CD4-positive, alpha-beta T cell (primary cell): ENCODE data around the gene NTRK1. TPM values are rescaled to one million over a fixed set of nuclear protein-coding genes. Genes with fewer than 3 reads are reported as not detected.

ENCODE experiments used
- ATAC-seq: fragments of 200-7000 bp; cut with Tn5 transposase; one replicate; pipeline ENCODE4 v1.10.0; 2022; ENCODE audit warnings: mild to moderate bottlenecking; ENCODE audit not compliant: poor library complexity
- CTCF ChIA-PET: fragments of 350-600 bp; sonication (Branson Sonifier 250); formaldehyde crosslinking; loops from one replicate; lab custom pipeline; 2021; ENCODE audit warnings: antibody characterized with exemption, inconsistent platforms; lab: Charles Lee
- POLR2A ChIA-PET: fragments of 350-600 bp; sonication (Branson Sonifier 250); formaldehyde crosslinking; loops from one replicate; lab custom pipeline; 2021; ENCODE audit warnings: antibody characterized with exemption, inconsistent platforms; lab: Charles Lee
- DNase-seq, 14 experiments: peaks; one replicate each; pipeline ENCODE4 v3.0.0-alpha.2; 2013 to 2020; ENCODE audit warnings: mixed read lengths in 2 of 14
- H3K27ac ChIP-seq, 2 donors: one replicate each; pipeline versions ENCODE4 v1.5.1 to v1.7.0; 2013; ENCODE audit warnings: low read length in 2 of 2, low read depth in 1 of 2, mild to moderate bottlenecking in 1 of 2
- H3K27me3 ChIP-seq, 2 experiments: 1 replicate in 1 of 2; 2 replicates in 1 of 2; pipeline versions ENCODE4 v1.6.1 to v1.7.0; 2013; ENCODE audit warnings: low read length in 2 of 2, control low read depth in 1 of 2, mild to moderate bottlenecking in 1 of 2, moderate library complexity in 1 of 2; ENCODE audit not compliant: insufficient read depth in 2 of 2, control insufficient read depth in 1 of 2
- H3K36me3 ChIP-seq: one replicate; pipeline ENCODE4 v1.6.1; 2013; ENCODE audit warnings: low read length, control low read depth; ENCODE audit not compliant: insufficient read depth
- H3K4me1 ChIP-seq: one replicate; pipeline ENCODE4 v1.6.1; 2013; ENCODE audit warnings: low read length, control low read depth; ENCODE audit not compliant: insufficient read depth
- H3K4me3 ChIP-seq: one replicate; pipeline ENCODE4 v1.5.1; 2013; ENCODE audit warnings: mild to moderate bottlenecking, low read length, moderate library complexity
- H3K9me3 ChIP-seq, 2 experiments: 1 replicate in 1 of 2; 2 replicates in 1 of 2; pipeline versions ENCODE4 v1.6.1 to v1.7.0; 2013; ENCODE audit warnings: low read length in 2 of 2, mild to moderate bottlenecking in 2 of 2, control low read depth in 1 of 2, moderate library complexity in 1 of 2; ENCODE audit not compliant: control insufficient read depth in 1 of 2, insufficient read depth in 1 of 2
- H3K27ac Mint-ChIP-seq: one replicate; pipeline ENCODE4 v1.8.0; 2020; ENCODE audit warnings: mixed read lengths
- H3K27me3 Mint-ChIP-seq: one replicate; pipeline ENCODE4 v1.8.0; 2021; ENCODE audit warnings: mixed read lengths
- H3K36me3 Mint-ChIP-seq: one replicate; pipeline ENCODE4 v1.8.0; 2021; ENCODE audit warnings: low read depth, mixed read lengths
- H3K4me1 Mint-ChIP-seq: one replicate; pipeline ENCODE4 v1.8.0; 2021; ENCODE audit warnings: low read depth, mixed read lengths
- H3K4me3 Mint-ChIP-seq: one replicate; pipeline ENCODE4 v1.8.0; 2020; ENCODE audit warnings: mild to moderate bottlenecking, mixed read lengths
- H3K9me3 Mint-ChIP-seq: one replicate; pipeline ENCODE4 v1.8.0; 2020; ENCODE audit warnings: mixed read lengths
- CTCF ChIP-seq: fragments of 200-600 bp; IDR thresholded peaks from one replicate; pipeline ENCODE4 v1.8.0; 2022; ENCODE audit warnings: antibody characterized with exemption, mild to moderate bottlenecking
- intact Hi-C, 2 experiments: fragments of 100-400 bp; cut with DNase I in 1 of 2; cut with micrococcal nuclease in 1 of 2; formaldehyde crosslinking; loops; one replicate each; pipeline versions ENCODE4 v1.15.1 to v1.9.0; 2023 to 2025; cut with DNase I, micrococcal nuclease
- total RNA-seq, 174 experiments: library from RNA in 2 of 174; stranded (reverse) in 2 of 174; gene quantifications; one replicate each; pipeline ENCODE4 v1.2.3 and lab custom pipeline; 2021 to 2026

The NTRK1 gene
- total RNA-seq, 2 experiments from 2014 or later, result 0.42 to 0.52 TPM

DNA sequence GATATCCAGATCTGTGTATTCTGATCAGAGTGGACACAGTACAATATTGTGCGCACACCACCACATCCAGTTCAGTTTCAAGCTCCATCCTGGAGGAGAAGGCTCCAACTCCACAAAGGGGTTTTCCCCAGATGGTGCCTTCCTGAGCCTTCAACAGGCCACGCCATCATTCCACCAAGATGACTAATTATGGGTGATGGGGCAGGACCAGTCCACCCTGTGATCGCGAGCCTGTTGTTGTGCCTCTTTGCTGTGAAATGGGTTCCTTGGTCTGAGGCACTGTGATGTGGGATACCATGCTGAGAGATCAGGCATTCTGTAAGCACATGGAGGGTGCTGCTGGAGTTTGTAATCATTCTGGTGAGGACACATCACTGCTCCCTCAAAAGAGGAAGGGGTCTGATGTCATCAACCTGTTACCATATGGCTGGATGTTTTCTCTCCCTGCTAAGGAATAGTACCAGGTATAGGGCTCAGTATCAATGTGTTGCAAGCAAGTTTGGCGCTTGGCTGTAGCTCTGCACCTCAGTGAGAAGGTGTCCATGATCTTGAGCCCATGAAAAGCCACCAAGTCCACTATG is 37.4 kb upstream of the NTRK1 start:
- H3K4me3 ChIP-seq, result no peak overlapping the region
- H3K9me3 Mint-ChIP-seq, result no peaks in the 10 kb centered on the region
- no peaks in the 10 kb centered on the region for H3K4me1 Mint-ChIP-seq
- no peak overlapping the region for H3K4me3 Mint-ChIP-seq
- ChIA-PET CTCF (interaction anchor here (3.0 kb wide), 1 partner anchor 15 kb away, joined by 7 read pairs; no protein-coding TSS in a partner anchor), POLR2A (no interaction called here)
- no peak for TF ChIP-seq CTCF
- no peaks in the 10 kb centered on the region for H3K27me3 Mint-ChIP-seq
- intact Hi-C loops, result no loop called here
- no peaks in the 10 kb centered on the region for H3K36me3 Mint-ChIP-seq
- no peak overlapping the region for H3K27ac ChIP-seq
- no peaks in the 10 kb centered on the region for H3K4me1 ChIP-seq
- H3K27ac Mint-ChIP-seq, result no peak overlapping the region
- no peaks in the 10 kb centered on the region for H3K36me3 ChIP-seq
- DNase-seq (no peak), ATAC-seq (no peak)
- no peaks in the 10 kb centered on the region for H3K27me3 ChIP-seq
- H3K9me3 ChIP-seq, result no peaks in the 10 kb centered on the region

- DNase-seq, result no peak
- Histone ChIP-seq H3K36me3 (no peaks in the 10 kb centered on the region), H3K4me3 (no peak overlapping the region), H3K27me3 (no peaks in the 10 kb centered on the region), H3K4me1 (no peaks in the 10 kb centered on the region), H3K27ac (no peak overlapping the region), H3K9me3 (no peaks in the 10 kb centered on the region)
- H3K27ac Mint-ChIP-seq, result no peak overlapping the region
- H3K4me3 Mint-ChIP-seq, result no peak overlapping the region
- no peaks in the 10 kb centered on the region for H3K9me3 Mint-ChIP-seq
- no peak for ATAC-seq
- ChIA-PET POLR2A (no interaction called here), CTCF (interaction anchor here (1.6 kb wide), 1 partner anchor 13 kb away, joined by 6 read pairs; no protein-coding TSS in a partner anchor)
- TF ChIP-seq CTCF, result no peak
- no peaks in the 10 kb centered on the region for H3K36me3 Mint-ChIP-seq
- no peaks in the 10 kb centered on the region for H3K27me3 Mint-ChIP-seq
- no peaks in the 10 kb centered on the region for H3K4me1 Mint-ChIP-seq
- intact Hi-C loops, result no loop called here
Measured at GRCh38 chr1:156826630-156827029, 34.0 kb upstream of the NTRK1 start.

DNA sequence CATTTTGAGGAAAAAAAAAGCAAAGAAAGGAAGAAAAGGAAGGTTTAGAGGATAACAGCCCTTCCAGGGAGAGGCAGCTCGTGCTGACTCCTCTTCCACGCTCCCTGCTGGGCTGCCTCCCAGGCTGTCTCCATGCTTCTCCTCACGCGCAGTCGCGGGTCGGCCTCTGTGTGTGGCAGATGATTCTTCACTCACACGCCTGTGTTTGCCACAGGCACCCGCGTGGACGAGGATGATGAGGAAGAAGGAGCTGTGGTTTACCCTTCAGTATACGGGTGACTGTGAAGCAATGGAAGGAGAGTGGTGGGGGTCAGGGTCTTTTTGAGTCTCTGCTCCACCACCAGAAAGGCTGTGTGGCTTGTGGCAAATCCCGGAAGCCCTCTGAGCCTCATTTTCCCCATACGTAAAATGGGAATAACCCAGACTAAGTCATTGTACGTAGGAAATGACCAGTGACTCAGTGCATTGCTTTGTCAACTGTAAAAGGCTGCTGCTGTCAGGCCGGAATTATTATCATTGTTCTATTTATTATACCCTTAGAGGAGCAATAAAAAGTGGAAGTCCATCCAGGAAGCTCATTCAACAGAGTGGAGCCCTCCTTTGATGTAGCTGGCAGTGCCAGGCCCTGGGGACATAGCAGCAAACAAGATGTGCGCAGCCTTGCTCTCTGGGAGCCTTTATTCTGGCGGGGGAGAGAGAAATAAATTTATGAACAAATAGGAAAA is 32.1 kb upstream of the NTRK1 start:
- intact Hi-C loops, result no loop called here

More for the DNA sequence above, 32.1 kb upstream of the NTRK1 start:
- H3K9me3 ChIP-seq, result no peaks in the 10 kb centered on the region
- no peak overlapping the region for H3K4me3 Mint-ChIP-seq
- H3K27ac Mint-ChIP-seq, result no peak overlapping the region
- H3K27me3 ChIP-seq, result no peaks in the 10 kb centered on the region
- no peak overlapping the region for H3K4me3 ChIP-seq
- ChIA-PET CTCF (interaction anchor here (1.1 kb wide), 1 partner anchor 10 kb away, joined by 4 read pairs; no protein-coding TSS in a partner anchor), POLR2A (no interaction called here)
- DNase-seq (no peak), ATAC-seq (no peak)
- H3K36me3 Mint-ChIP-seq, result no peaks in the 10 kb centered on the region
- H3K9me3 Mint-ChIP-seq, result no peaks in the 10 kb centered on the region
- TF ChIP-seq CTCF, result no peak
- peaks cover under 1% of the 10 kb centered on the region for H3K4me1 ChIP-seq
- no peak overlapping the region for H3K27ac ChIP-seq
- peaks cover under 1% of the 10 kb centered on the region for H3K4me1 Mint-ChIP-seq
- H3K36me3 ChIP-seq, result no peaks in the 10 kb centered on the region
- peaks cover 6% of the 10 kb centered on the region for H3K27me3 Mint-ChIP-seq
